ENCODE results near the gene MICU2. TPM values are rescaled to one million over a fixed set of nuclear protein-coding genes. Genes with fewer than 3 reads are reported as not detected.

Gene MICU2
- total and polyA plus RNA-seq, 10 of the 15 experiments (the other 5 are each of a cell fraction or from before 2014, with no cell fraction given) = 17.7 to 56.6 (median 43.8) TPM

- TF ChIP-seq SPI1 (IDR thresholded peaks at IDR 0.05; ENCODE audit: borderline replicate concordance, insufficient read depth, low read depth, low read length) = no peak
- no peak for TF ChIP-seq TARDBP (IDR thresholded peaks at IDR 0.05; ENCODE audit: borderline replicate concordance)
- no peak for TF ChIP-seq ZBTB4 (CRISPR knock-in tag; IDR thresholded peaks at IDR 0.05)
These were observed 127.0 kb downstream of the MICU2 start (continued) for GRCh38 chr13:21476893-21477472.

- no peaks in the 10 kb centered on the region for H4K20me1 ChIP-seq (ENCODE audit: control insufficient read depth, insufficient read depth)
- H3K9me3 ChIP-seq (replicated peaks; ENCODE audit: control insufficient read depth, insufficient read depth, low read length) = no peaks in the 10 kb centered on the region
- intact Hi-C loops (cut with micrococcal nuclease; ENCODE audit: unreplicated experiment) = loop anchor here (5.0 kb wide), 1 partner anchor 978 kb away; no protein-coding TSS in a partner anchor
- FAIRE-seq = no peak
- no TSS peak for BruUV-seq (replicated peaks)
- no peak overlapping the region for H3K4me2 ChIP-seq (ENCODE audit: control insufficient read depth, insufficient read depth)
- ChIA-PET RAD21 (ENCODE audit: unreplicated experiment) (interaction anchor here (8.8 kb wide), 1 partner anchor 178 kb away, joined by 63 read pairs; no protein-coding TSS in a partner anchor), POLR2A (no interaction called here), CTCF (interaction anchor here (0.9 to 7.1 kb wide), 4 partner anchors 16 to 532 kb away, joined by 3 to 156 read pairs (median 28); partner anchors contain the start of gene ZDHHC20), SMC1A (ENCODE audit: uncharacterized antibody, unreplicated experiment) (interaction anchor here (4.0 kb wide), 1 partner anchor 179 kb away, joined by 70 read pairs; no protein-coding TSS in a partner anchor)
- 65% methylated on average over 6 of the region's 6 CpGs for WGBS (ENCODE audit: insufficient coverage, insufficient replicate concordance, low lambda C conversion rate, missing lambda C conversion rate)
- no peaks in the 10 kb centered on the region for H3K36me3 ChIP-seq (ENCODE audit: control insufficient read depth in 2 of 2, insufficient read depth in 2 of 2, low read length in 1 of 2)
- no peak for ATAC-seq
- no peaks in the 10 kb centered on the region for H3K27me3 ChIP-seq (replicated peaks in 1 of 2; ENCODE audit: control insufficient read depth in 2 of 2, insufficient read depth in 2 of 2, low read length in 1 of 2)
- H3K27ac ChIP-seq (ENCODE audit: control insufficient read depth, insufficient read depth) = no peak overlapping the region
- no peak overlapping the region for H2AFZ ChIP-seq (ENCODE audit: control insufficient read depth, low read depth, low read length)
- H3K9ac ChIP-seq (ENCODE audit: control insufficient read depth, insufficient read depth, low read length) = no peak overlapping the region
- no peaks in the 10 kb centered on the region for H3K79me2 ChIP-seq (ENCODE audit: control insufficient read depth, insufficient read depth, low read length)
- H3K4me3 ChIP-seq = no peak overlapping the region
- in situ Hi-C loops (cut with MboI) = loop anchor here (5.0 kb wide), 3 partner anchors 178 to 533 kb away; no protein-coding TSS in a partner anchor
- no peaks in the 10 kb centered on the region for H3K4me1 ChIP-seq (ENCODE audit: control insufficient read depth, insufficient read depth, low read length)
- DNase-seq (ENCODE audit: low read depth, low spot score) = no peak
- no peak for TF ChIP-seq PAX8 (IDR thresholded peaks at IDR 0.05)
- no peak for TF ChIP-seq SPI1 (IDR thresholded peaks at IDR 0.05; ENCODE audit: borderline replicate concordance, insufficient read depth, low read depth, low read length)
These were observed 128.9 kb downstream of the MICU2 start for GRCh38 chr13:21475115-21475514.

All from GM12878 (cell line).